ENCODE data around the gene TMF1.

DNA sequence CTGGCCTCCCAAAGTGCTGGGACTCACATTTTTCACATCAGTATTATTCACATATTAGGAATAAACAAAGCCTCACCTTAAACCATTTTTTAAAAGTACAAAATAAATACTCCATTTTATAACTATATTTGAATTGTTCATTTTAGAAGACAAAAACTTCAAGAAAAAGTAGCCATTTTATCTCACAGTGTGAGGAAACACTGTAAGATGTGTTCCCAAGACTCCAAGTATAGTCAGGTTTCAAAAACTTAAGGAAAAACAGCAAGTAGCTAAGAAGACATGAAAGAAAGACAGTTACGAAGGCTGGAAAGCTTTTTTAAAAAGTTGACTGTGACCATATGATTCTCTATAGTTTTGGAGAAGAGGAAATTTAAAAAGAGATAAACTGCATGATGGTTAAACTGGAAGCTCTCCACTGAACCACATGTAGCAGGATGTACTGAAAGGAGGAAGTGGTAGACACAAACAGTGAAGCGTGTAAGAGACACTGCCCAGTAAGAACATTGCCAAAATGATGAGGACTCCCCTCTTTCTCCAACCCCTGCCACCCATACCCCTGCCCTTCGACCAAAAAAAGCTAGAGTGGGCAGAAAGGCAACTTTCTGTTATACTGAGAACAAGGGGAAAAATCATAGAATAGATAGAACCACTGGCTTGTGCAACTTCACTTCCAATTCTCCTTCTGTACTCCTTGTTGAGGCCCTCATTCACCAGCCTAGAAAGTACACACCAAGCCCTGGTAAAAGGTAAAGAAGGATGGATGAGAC, 6.2 kb upstream of the TMF1 start:
- TF ChIP-seq POLR2AphosphoS5 (IDR thresholded peaks at IDR 0.05; ENCODE audit: low read depth, low read length) (no peak), SIN3A (IDR thresholded peaks at IDR 0.05; ENCODE audit: borderline replicate concordance, insufficient read depth, low read length) (no peak)
